Erythroblast (primary cell): ENCODE results near the gene ICA1L.

ENCODE experiments used
- GATA1 ChIP-seq: IDR thresholded peaks from 2 replicates; pipeline ENCODE4 v1.6.1; 2011; ENCODE audit warnings: low read depth, mild to moderate bottlenecking, control low read depth, low read length, moderate library complexity
- POLR2A ChIP-seq: IDR thresholded peaks from 2 replicates; pipeline ENCODE4 v1.6.1; 2011; ENCODE audit warnings: mild to moderate bottlenecking, low read length

- TF ChIP-seq POLR2A (no peak), GATA1 (no peak)
Observed at GRCh38 chr2:202815548-202816360, 55.8 kb downstream of the ICA1L start.
